H9 (cell line): ENCODE data around the gene CTNNBL1. TPM values are rescaled to one million over a fixed set of nuclear protein-coding genes. Genes with fewer than 3 reads are reported as not detected.

Experiments
- DNase-seq: peaks from one replicate; pipeline ENCODE4 v3.0.0-alpha.2; 2017
- H2AFZ ChIP-seq: one replicate; pipeline ENCODE4 v1.6.1; 2013; ENCODE audit warnings: mild to moderate bottlenecking, low read length, control low read depth, moderate library complexity
- H2AK5ac ChIP-seq: 2 replicates; pipeline ENCODE4 v1.6.1; 2013; ENCODE audit warnings: low read length, control low read depth, mixed read lengths; ENCODE audit not compliant: insufficient read length
- H2BK120ac ChIP-seq: one replicate; pipeline ENCODE4 v1.6.1; 2013; ENCODE audit warnings: low read depth, mild to moderate bottlenecking, low read length, control low read depth, inconsistent platforms; ENCODE audit not compliant: poor library complexity, severe bottlenecking
- H2BK12ac ChIP-seq: 2 replicates; pipeline ENCODE4 v1.6.1; 2013; ENCODE audit warnings: low read length, control low read depth, mixed read lengths, low read depth; ENCODE audit not compliant: insufficient read length
- H2BK15ac ChIP-seq: 2 replicates; pipeline ENCODE4 v1.6.1; 2013; ENCODE audit warnings: low read depth, low read length, control low read depth
- H2BK20ac ChIP-seq: one replicate; pipeline ENCODE4 v1.6.1; 2013; ENCODE audit warnings: low read depth, mild to moderate bottlenecking, low read length, control low read depth, inconsistent platforms; ENCODE audit not compliant: poor library complexity, severe bottlenecking
- H2BK5ac ChIP-seq: 2 replicates; pipeline ENCODE4 v1.6.1; 2013; ENCODE audit warnings: low read length, control low read depth, mixed read lengths; ENCODE audit not compliant: insufficient read length
- H3K14ac ChIP-seq: 2 replicates; pipeline ENCODE4 v1.6.1; 2013; ENCODE audit warnings: low read length, control low read depth; ENCODE audit not compliant: insufficient read depth
- H3K18ac ChIP-seq: 2 replicates; pipeline ENCODE4 v1.6.1; 2013; ENCODE audit warnings: low read depth, mild to moderate bottlenecking, mixed read lengths, low read length, control low read depth; ENCODE audit not compliant: insufficient read length
- H3K23ac ChIP-seq: 2 replicates; pipeline ENCODE4 v1.6.1; 2013; ENCODE audit warnings: low read length, control low read depth, mixed read lengths, low read depth; ENCODE audit not compliant: insufficient read length
- H3K23me2 ChIP-seq: 2 replicates; pipeline ENCODE4 v1.6.1; 2013; ENCODE audit warnings: low read depth, mild to moderate bottlenecking, mixed read lengths, low read length, control low read depth; ENCODE audit not compliant: insufficient read length, poor library complexity, severe bottlenecking
- H3K27ac ChIP-seq: 2 replicates; pipeline ENCODE4 v1.5.1; 2013; ENCODE audit warnings: low read length, control low read depth, mixed read lengths, low read depth; ENCODE audit not compliant: insufficient read length
- H3K27me3 ChIP-seq: 2 replicates; pipeline ENCODE4 v1.6.1; 2013; ENCODE audit warnings: low read length, control low read depth, inconsistent platforms; ENCODE audit not compliant: insufficient read depth
- H3K4ac ChIP-seq: 2 replicates; pipeline ENCODE4 v1.6.1; 2013; ENCODE audit warnings: low read depth, mild to moderate bottlenecking, control low read depth, inconsistent platforms, low read length, moderate library complexity
- H3K4me1 ChIP-seq: 2 replicates; pipeline ENCODE4 v1.6.1; 2013; ENCODE audit warnings: low read length, control low read depth, inconsistent platforms; ENCODE audit not compliant: insufficient read depth
- H3K4me2 ChIP-seq: 2 replicates; pipeline ENCODE4 v1.6.1; 2013; ENCODE audit warnings: low read length, control low read depth, mixed read lengths; ENCODE audit not compliant: insufficient read length, insufficient read depth
- H3K56ac ChIP-seq: 2 replicates; pipeline ENCODE4 v1.6.1; 2013; ENCODE audit warnings: low read depth, mild to moderate bottlenecking, mixed read lengths, low read length, control low read depth; ENCODE audit not compliant: insufficient read length
- H3K79me1 ChIP-seq: 2 replicates; pipeline ENCODE4 v1.6.1; 2013; ENCODE audit warnings: low read depth, mild to moderate bottlenecking, moderate library complexity, low read length, control low read depth, inconsistent platforms; ENCODE audit not compliant: insufficient read depth, poor library complexity, severe bottlenecking
- H3K79me2 ChIP-seq: 2 replicates; pipeline ENCODE4 v1.6.1; 2013; ENCODE audit warnings: low read length, control low read depth, inconsistent platforms; ENCODE audit not compliant: insufficient read depth
- H3K9ac ChIP-seq: 2 replicates; pipeline ENCODE4 v1.6.1; 2013; ENCODE audit warnings: low read length, control low read depth, mixed read lengths; ENCODE audit not compliant: insufficient read length; ENCODE audit errors: extremely low read depth
- H3K9me3 ChIP-seq: one replicate; pipeline ENCODE4 v1.6.1; 2013; ENCODE audit warnings: low read depth, low read length, inconsistent platforms; ENCODE audit not compliant: control insufficient read depth
- H3T11ph ChIP-seq: one replicate; pipeline ENCODE4 v1.6.1; 2013; ENCODE audit warnings: mild to moderate bottlenecking, low read length, control low read depth, inconsistent platforms
- H4K20me1 ChIP-seq: one replicate; pipeline ENCODE4 v1.6.1; 2013; ENCODE audit not compliant: control insufficient read depth, insufficient read length, insufficient read depth
- H4K5ac ChIP-seq: 2 replicates; pipeline ENCODE4 v1.6.1; 2013; ENCODE audit warnings: low read depth, mild to moderate bottlenecking, mixed read lengths, low read length, control low read depth; ENCODE audit not compliant: insufficient read length
- H4K8ac ChIP-seq: replicated peaks from 2 replicates; pipeline ENCODE4 v1.6.1; 2013; ENCODE audit warnings: low read length, control low read depth, mixed read lengths, low read depth; ENCODE audit not compliant: insufficient read length
- H4K91ac ChIP-seq: 2 replicates; pipeline ENCODE4 v1.6.1; 2013; ENCODE audit warnings: low read depth, mild to moderate bottlenecking, moderate library complexity, mixed read lengths, low read length, control low read depth; ENCODE audit not compliant: insufficient read length
- H3K27ac Mint-ChIP-seq, 3 experiments: 2 replicates in 2 of 3; 3 replicates in 1 of 3; pipeline ENCODE4 v1.8.0; 2020 to 2021; ENCODE audit warnings: mixed read lengths in 3 of 3, mild to moderate bottlenecking in 1 of 3, moderate library complexity in 1 of 3
- H3K27me3 Mint-ChIP-seq: 2 replicates; pipeline ENCODE4 v1.8.0; 2021; ENCODE audit warnings: low read depth, mild to moderate bottlenecking, moderate library complexity, mixed read lengths
- H3K36me3 Mint-ChIP-seq, 3 experiments: 2 replicates in 2 of 3; 3 replicates in 1 of 3; pipeline ENCODE4 v1.8.0; 2020 to 2021; ENCODE audit warnings: low read depth in 3 of 3, mixed read lengths in 3 of 3; ENCODE audit not compliant: insufficient read depth in 1 of 3
- H3K4me1 Mint-ChIP-seq, 2 experiments: 2 replicates each; pipeline ENCODE4 v1.8.0; 2020; ENCODE audit warnings: mixed read lengths in 2 of 2
- H3K4me3 Mint-ChIP-seq, 2 experiments: 2 replicates in 1 of 2; 3 replicates in 1 of 2; pipeline ENCODE4 v1.8.0; 2020 to 2021; ENCODE audit warnings: mild to moderate bottlenecking in 2 of 2, mixed read lengths in 2 of 2, moderate library complexity in 1 of 2
- H3K9me3 Mint-ChIP-seq, 2 experiments: 2 replicates in 1 of 2; 3 replicates in 1 of 2; pipeline ENCODE4 v1.8.0; 2020; ENCODE audit warnings: mild to moderate bottlenecking in 2 of 2, mixed read lengths in 2 of 2, moderate library complexity in 1 of 2
- CTCF ChIP-seq: fragments of 200-600 bp; sonication (generic); conservative IDR thresholded peaks from 3 replicates; pipeline ENCODE4 v1.8.0; 2021; ENCODE audit warnings: antibody characterized with exemption, mild to moderate bottlenecking
- WGBS: extraction: QIAGEN DNeasy Blood & Tissue Kit; methylation state at CpG from one replicate; pipeline ENCODE4 v1.1.7; 2013; ENCODE audit warnings: missing lambda C conversion rate, low lambda C conversion rate, mixed read lengths; ENCODE audit not compliant: insufficient read length; ENCODE audit errors: extremely low coverage; 5-methylcytosine and 5-hydroxymethylcytosine counted together
- total RNA-seq: library from RNA; stranded (reverse); gene quantifications from 2 replicates; pipeline ENCODE4 v1.2.1, GENCODE V29; 2021

CTNNBL1 gene
- total RNA-seq, 1 experiment from 2014 or later, result 67.2 TPM

- WGBS, result no CpG with 5 or more reads among the region's 5 CpGs
These were observed 44.1 kb downstream of the CTNNBL1 start for GRCh38 chr20:37737826-37738420.

More at GRCh38 chr20:37737826-37738420, 44.1 kb downstream of the CTNNBL1 start:
- Mint-ChIP-seq H3K27ac (no peak overlapping the region), H3K4me1 (peaks cover 3% of the 10 kb centered on the region in 2 experiments), H3K36me3 (peaks cover 8 to 20% (median 20%) of the 10 kb centered on the region in 3 experiments; a peak in 6 of 7 replicates), H3K4me3 (no peak overlapping the region), H3K9me3 (no peaks in the 10 kb centered on the region), H3K27me3 (no peaks in the 10 kb centered on the region)
- Histone ChIP-seq H4K20me1 (no peaks in the 10 kb centered on the region), H3K14ac (no peak overlapping the region), H3K4me2 (no peak overlapping the region), H2BK120ac (no peak overlapping the region), H3K23me2 (no peaks in the 10 kb centered on the region), H2AK5ac (no peak overlapping the region), H3K9me3 (no peaks in the 10 kb centered on the region), H3T11ph (no peak overlapping the region), H2BK15ac (no peak overlapping the region), H3K9ac (no peak overlapping the region), H3K4ac (no peak overlapping the region), H4K91ac (no peak overlapping the region), H3K56ac (no peak overlapping the region), H3K79me1 (no peaks in the 10 kb centered on the region), H3K23ac (no peak overlapping the region), H2BK20ac (no peak overlapping the region), H2AFZ (no peak overlapping the region), H3K18ac (no peak overlapping the region), H2BK12ac (no peak overlapping the region), H2BK5ac (no peak overlapping the region), H3K4me1 (no peaks in the 10 kb centered on the region; the same call in 1 of the 2 replicates), H4K5ac (no peak overlapping the region), H3K27me3 (no peaks in the 10 kb centered on the region; the same call in 1 of the 2 replicates), H4K8ac (no peak overlapping the region), H3K79me2 (no peaks in the 10 kb centered on the region), H3K27ac (no peak overlapping the region)
- DNase-seq, result no peak
- TF ChIP-seq CTCF, result no peak
